Panc1 (cell line): ENCODE data around the gene LTBP2. TPM values are rescaled to one million over a fixed set of nuclear protein-coding genes. Genes with fewer than 3 reads are reported as not detected.

Experiments
- ATAC-seq: fragments of 200-7000 bp; cut with Tn5 transposase; 2 replicates; pipeline ENCODE4 v1.9.1; 2020; ENCODE audit warnings: mild to moderate bottlenecking, moderate library complexity
- BruUV-seq: library from RNA; stranded (reverse); fragments of 400-500 nt; replicated peaks from 2 replicates; lab custom pipeline; 2021; lab: Mats Ljungman, UMichigan
- CTCF ChIA-PET: fragments of 300-600 bp; sonication (Branson Sonifier 250); formaldehyde crosslinking; loops from one replicate; lab custom pipeline; 2022; ENCODE audit warnings: antibody characterized with exemption; lab: Charles Lee
- POLR2A ChIA-PET: fragments of 300-600 bp; sonication (Branson Sonifier 250); formaldehyde crosslinking; loops from one replicate; lab custom pipeline; 2022; ENCODE audit warnings: antibody characterized with exemption; lab: Charles Lee
- DNase-seq: peaks from one replicate; pipeline ENCODE4 v3.0.0-alpha.2; 2010; ENCODE audit warnings: low read depth, low spot score
- H3K27ac ChIP-seq: 2 replicates; pipeline ENCODE4 v1.5.1; 2011; ENCODE audit warnings: mild to moderate bottlenecking, low read length, inconsistent platforms
- H3K27me3 ChIP-seq: fragments of 200-500 bp; sonication (Bioruptor generic); 2 replicates; pipeline ENCODE4 v1.6.0; 2014; ENCODE audit warnings: low read length, inconsistent platforms; ENCODE audit not compliant: control insufficient read depth, insufficient read depth
- H3K36me3 ChIP-seq: fragments of 200-500 bp; sonication (Bioruptor generic); 2 replicates; pipeline ENCODE4 v1.5.1; 2014; ENCODE audit warnings: inconsistent platforms, mild to moderate bottlenecking, low read length, moderate library complexity; ENCODE audit not compliant: control insufficient read depth, insufficient read depth
- H3K4me1 ChIP-seq: 2 replicates; pipeline ENCODE4 v1.5.1; 2011; ENCODE audit warnings: inconsistent platforms, mild to moderate bottlenecking, low read length, moderate library complexity; ENCODE audit not compliant: control insufficient read depth, insufficient read depth
- H3K4me3 ChIP-seq, 2 experiments: 2 replicates each; pipeline ENCODE4 v1.5.1; 2011 to 2012; ENCODE audit warnings: low read depth in 2 of 2, low read length in 2 of 2, mild to moderate bottlenecking in 2 of 2, inconsistent platforms in 1 of 2, moderate library complexity in 1 of 2
- H3K9me3 ChIP-seq: fragments of 200-500 bp; sonication (Bioruptor generic); 2 replicates; pipeline ENCODE4 v1.5.1; 2014; ENCODE audit warnings: low read depth, mild to moderate bottlenecking, inconsistent platforms, low read length, moderate library complexity; ENCODE audit not compliant: control insufficient read depth, insufficient read depth
- POLR2AphosphoS5 ChIP-seq: IDR thresholded peaks from 2 replicates; pipeline ENCODE4 v1.6.1; 2012; ENCODE audit warnings: mild to moderate bottlenecking, low read depth, low read length, moderate library complexity
- SIN3A ChIP-seq: IDR thresholded peaks from 2 replicates; pipeline ENCODE4 v1.6.1; 2012; ENCODE audit warnings: low read depth, mild to moderate bottlenecking, low read length, moderate library complexity, borderline replicate concordance; ENCODE audit not compliant: insufficient read depth
- TCF7L2 ChIP-seq: IDR thresholded peaks from 2 replicates; pipeline ENCODE4 v1.6.1; 2011; ENCODE audit warnings: mild to moderate bottlenecking, low read depth, low read length, inconsistent platforms
- in situ Hi-C: cut with HindIII; loops from 2 replicates; pipeline ENCODE4 v1.10.0; 2016; ENCODE audit warnings: low sequenced_read_pairs, low pct_unique_long_range_greater_than_20kb
- intact Hi-C: fragments of 100-400 bp; cut with micrococcal nuclease; formaldehyde crosslinking; loops from one replicate; pipeline ENCODE4 v1.10.0; 2022; ENCODE audit not compliant: unreplicated experiment
- total RNA-seq: library from RNA; stranded (reverse); gene quantifications from one replicate; pipeline ENCODE4 v1.2.1, GENCODE V29; 2021; ENCODE audit not compliant: unreplicated experiment
- TF ChIP-seq, protein P1 (sequence below): fragments of 450-650 bp; IDR thresholded peaks from 2 replicates; pipeline ENCODE4 v1.5.1; 2017; ENCODE audit warnings: mild to moderate bottlenecking
- TF ChIP-seq, protein P2 (sequence below), 2 experiments: IDR thresholded peaks; 2 replicates each; pipeline ENCODE4 v1.6.1; 2011 to 2012; ENCODE audit warnings: low read depth in 2 of 2, control low read depth in 1 of 2, low read length in 1 of 2, mild to moderate bottlenecking in 1 of 2, moderate library complexity in 1 of 2; ENCODE audit not compliant: insufficient read depth in 1 of 2

Gene LTBP2
- total RNA-seq, 1 experiment from 2014 or later = 69.8 TPM

DNA sequence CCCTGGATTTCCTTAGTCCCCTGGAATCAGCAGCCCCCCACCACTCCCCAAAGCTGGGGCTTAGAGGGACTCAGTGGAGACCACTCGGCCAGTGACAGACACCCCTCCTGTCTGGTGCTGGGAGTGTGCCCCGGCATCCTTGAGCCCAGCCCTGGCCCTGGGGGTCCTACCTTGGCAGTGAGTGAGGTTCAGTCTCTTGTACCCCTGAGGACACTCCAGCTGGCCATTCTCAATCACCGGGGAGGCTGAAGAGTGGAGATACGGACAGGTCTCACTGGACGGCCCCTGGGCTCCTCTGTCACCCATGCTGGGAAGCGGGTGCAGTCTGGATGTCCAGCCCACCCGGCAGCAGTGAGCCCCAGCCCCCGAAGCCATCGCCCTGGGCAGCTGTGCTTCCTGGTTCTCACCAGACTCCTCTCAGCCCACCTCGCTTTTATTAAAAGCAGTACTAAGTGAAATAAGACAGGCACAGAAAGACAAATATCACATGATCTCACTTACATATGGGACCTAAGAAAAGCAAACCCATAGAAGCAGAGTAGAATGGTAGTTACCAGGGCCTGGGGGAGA lies 76.2 kb downstream of the LTBP2 start:
- H3K4me3 ChIP-seq = no peak overlapping the region
- in situ Hi-C loops = no loop called here
- CTCF ChIA-PET = no interaction called here
- TF ChIP-seq, protein P1, sequence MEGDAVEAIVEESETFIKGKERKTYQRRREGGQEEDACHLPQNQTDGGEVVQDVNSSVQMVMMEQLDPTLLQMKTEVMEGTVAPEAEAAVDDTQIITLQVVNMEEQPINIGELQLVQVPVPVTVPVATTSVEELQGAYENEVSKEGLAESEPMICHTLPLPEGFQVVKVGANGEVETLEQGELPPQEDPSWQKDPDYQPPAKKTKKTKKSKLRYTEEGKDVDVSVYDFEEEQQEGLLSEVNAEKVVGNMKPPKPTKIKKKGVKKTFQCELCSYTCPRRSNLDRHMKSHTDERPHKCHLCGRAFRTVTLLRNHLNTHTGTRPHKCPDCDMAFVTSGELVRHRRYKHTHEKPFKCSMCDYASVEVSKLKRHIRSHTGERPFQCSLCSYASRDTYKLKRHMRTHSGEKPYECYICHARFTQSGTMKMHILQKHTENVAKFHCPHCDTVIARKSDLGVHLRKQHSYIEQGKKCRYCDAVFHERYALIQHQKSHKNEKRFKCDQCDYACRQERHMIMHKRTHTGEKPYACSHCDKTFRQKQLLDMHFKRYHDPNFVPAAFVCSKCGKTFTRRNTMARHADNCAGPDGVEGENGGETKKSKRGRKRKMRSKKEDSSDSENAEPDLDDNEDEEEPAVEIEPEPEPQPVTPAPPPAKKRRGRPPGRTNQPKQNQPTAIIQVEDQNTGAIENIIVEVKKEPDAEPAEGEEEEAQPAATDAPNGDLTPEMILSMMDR = no peak
- TF ChIP-seq TCF7L2 (no peak), POLR2AphosphoS5 (no peak)
- H3K9me3 ChIP-seq = no peaks in the 10 kb centered on the region
- DNase-seq (no peak), ATAC-seq (no peak)
- intact Hi-C loops = no loop called here
- BruUV-seq = no TSS peak
- H3K27ac ChIP-seq = no peak overlapping the region
- no peaks in the 10 kb centered on the region for H3K27me3 ChIP-seq
- POLR2A ChIA-PET = no interaction called here
- H3K4me1 ChIP-seq = no peaks in the 10 kb centered on the region
- H3K36me3 ChIP-seq = no peaks in the 10 kb centered on the region

DNA sequence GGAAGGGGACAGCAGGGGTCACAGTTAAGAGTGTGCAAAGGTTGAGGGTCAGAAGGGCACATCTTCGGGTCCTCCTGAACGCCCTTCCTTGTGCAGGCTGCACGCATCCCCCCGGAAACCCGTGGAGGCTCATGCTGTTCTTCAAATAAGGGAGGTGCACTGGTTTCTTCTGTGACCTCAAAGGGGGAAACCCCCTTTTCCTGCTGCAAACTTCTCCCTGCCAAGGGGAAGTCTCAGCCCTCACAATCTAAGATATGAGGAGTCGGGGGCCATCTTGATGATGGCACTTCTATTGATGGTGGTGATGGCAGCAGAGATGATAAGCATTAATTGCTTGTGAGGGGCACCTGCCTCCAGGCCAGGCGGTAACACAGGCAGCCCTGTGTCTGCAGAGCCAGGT lies 78.5 kb downstream of the LTBP2 start:
- H3K27me3 ChIP-seq = no peaks in the 10 kb centered on the region
- no peaks in the 10 kb centered on the region for H3K36me3 ChIP-seq
- no peaks in the 10 kb centered on the region for H3K9me3 ChIP-seq
- no peaks in the 10 kb centered on the region for H3K4me1 ChIP-seq
- CTCF ChIA-PET = no interaction called here
- no TSS peak for BruUV-seq
- TF ChIP-seq TCF7L2 (no peak), POLR2AphosphoS5 (no peak), SIN3A (no peak)
- TF ChIP-seq, protein P2, sequence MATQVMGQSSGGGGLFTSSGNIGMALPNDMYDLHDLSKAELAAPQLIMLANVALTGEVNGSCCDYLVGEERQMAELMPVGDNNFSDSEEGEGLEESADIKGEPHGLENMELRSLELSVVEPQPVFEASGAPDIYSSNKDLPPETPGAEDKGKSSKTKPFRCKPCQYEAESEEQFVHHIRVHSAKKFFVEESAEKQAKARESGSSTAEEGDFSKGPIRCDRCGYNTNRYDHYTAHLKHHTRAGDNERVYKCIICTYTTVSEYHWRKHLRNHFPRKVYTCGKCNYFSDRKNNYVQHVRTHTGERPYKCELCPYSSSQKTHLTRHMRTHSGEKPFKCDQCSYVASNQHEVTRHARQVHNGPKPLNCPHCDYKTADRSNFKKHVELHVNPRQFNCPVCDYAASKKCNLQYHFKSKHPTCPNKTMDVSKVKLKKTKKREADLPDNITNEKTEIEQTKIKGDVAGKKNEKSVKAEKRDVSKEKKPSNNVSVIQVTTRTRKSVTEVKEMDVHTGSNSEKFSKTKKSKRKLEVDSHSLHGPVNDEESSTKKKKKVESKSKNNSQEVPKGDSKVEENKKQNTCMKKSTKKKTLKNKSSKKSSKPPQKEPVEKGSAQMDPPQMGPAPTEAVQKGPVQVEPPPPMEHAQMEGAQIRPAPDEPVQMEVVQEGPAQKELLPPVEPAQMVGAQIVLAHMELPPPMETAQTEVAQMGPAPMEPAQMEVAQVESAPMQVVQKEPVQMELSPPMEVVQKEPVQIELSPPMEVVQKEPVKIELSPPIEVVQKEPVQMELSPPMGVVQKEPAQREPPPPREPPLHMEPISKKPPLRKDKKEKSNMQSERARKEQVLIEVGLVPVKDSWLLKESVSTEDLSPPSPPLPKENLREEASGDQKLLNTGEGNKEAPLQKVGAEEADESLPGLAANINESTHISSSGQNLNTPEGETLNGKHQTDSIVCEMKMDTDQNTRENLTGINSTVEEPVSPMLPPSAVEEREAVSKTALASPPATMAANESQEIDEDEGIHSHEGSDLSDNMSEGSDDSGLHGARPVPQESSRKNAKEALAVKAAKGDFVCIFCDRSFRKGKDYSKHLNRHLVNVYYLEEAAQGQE (IDR thresholded peaks at IDR 0.05; ENCODE audit: insufficient read depth in 1 of 2, low read depth in 2 of 2, low read length in 1 of 2) = no peak
- TF ChIP-seq, protein P1 = no peak
- ATAC-seq (no peak), DNase-seq (no peak)
- POLR2A ChIA-PET = no interaction called here
- intact Hi-C loops (no loop called here), in situ Hi-C loops (no loop called here)
- no peak overlapping the region for H3K4me3 ChIP-seq
- no peak overlapping the region for H3K27ac ChIP-seq
